GM12891 (cell line): ENCODE results near the gene POC1A.

Source experiments
- POLR2A ChIP-seq: IDR thresholded peaks from 2 replicates; pipeline ENCODE4 v1.6.1; 2011; ENCODE audit warnings: low read depth, low read length, control low read depth
- POLR2AphosphoS5 ChIP-seq: IDR thresholded peaks from 2 replicates; pipeline ENCODE4 v1.6.1; 2011; ENCODE audit warnings: low read depth, low read length, control low read depth

GRCh38 chr3:52078781-52079560, 75.3 kb downstream of the POC1A start:
- TF ChIP-seq POLR2AphosphoS5: no peak
- TF ChIP-seq POLR2A: no peak
